DMS153 treated with DMSO at 0.1 percent for 48 hours (cell line): Measurements from ENCODE around the gene STAG1.
"Not testable (repeated sequence)": the region's sequence is repeated elsewhere in the genome, so short reads cannot be mapped to it uniquely, and the experiment has no call there.

Source experiments
- DNase-seq: peaks from one replicate; lab custom pipeline; 2025; ENCODE audit not compliant: unreplicated experiment; lab: John Stamatoyannopoulos, UW

Gene STAG1

GRCh38 chr3:136752172-136752421 is at the start of gene STAG1:
TSS of gene STAG1 (minus strand) at chr3:136752378. CDS start at chr3:136630898, 121,480 bp downstream.
- no peak for DNase-seq

- DNase-seq: not testable (repeated sequence)
Measured at GRCh38 chr3:136801146-136801545, 49.0 kb upstream of the STAG1 start.

DNA sequence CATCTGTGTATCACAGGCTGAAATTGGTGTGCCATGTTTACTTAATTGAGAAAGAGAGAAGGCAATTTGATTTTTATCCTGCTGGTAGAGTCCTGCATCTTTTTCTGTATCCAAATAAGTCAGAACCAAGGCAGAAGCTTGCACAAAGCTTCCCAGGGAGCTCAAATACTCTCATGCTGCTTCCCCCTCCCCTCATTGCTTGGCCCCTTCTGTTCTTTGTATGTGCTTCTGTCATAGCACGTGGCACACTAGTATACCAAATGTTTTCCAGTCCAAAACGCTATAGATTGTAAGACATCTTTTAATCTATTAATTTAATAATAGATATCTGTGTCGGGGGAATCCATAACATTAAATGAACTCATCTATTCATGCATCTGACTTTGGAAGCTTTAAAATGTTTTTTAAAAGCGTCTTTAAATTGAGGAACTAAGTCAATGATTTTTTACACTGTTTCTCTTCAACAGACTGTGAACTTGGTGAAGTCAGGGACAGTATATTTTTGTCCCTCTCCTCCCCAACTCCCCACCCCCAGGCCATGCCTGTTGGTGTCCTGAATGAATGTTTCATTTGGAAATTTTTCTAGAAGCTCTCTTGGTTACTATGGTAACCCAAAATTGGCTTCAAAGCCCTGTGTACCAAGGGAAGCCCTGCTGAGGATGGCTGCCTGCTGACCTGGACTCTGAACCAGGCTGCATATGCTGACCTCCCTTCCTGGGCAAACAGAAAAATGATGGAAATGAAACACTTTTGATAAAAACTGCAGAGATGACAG is 40.6 kb upstream of the STAG1 start:
- no peak for DNase-seq

DNA sequence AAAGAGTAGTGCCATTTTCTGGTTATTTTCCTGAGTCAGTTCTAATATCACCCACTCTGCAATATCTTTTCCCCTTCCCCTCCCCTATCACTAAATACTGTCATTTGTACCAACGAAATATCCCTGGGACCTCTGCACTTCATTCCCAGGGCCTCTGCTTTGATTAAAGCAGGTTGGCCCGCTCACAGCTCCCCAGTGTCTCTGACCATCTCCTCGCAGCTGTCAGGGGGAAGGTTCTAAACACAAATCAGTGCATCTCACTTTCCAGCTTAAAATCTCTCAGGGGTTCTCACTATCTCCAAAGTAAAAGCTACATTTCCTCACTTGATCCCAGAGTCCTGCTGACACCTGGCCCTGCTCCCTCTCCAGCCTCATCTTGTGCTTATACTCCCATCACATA is 38.6 kb upstream of the STAG1 start:
- no peak for DNase-seq

- DNase-seq: no peak
Measured at GRCh38 chr3:136789976-136790375, 37.8 kb upstream of the STAG1 start.

DNA sequence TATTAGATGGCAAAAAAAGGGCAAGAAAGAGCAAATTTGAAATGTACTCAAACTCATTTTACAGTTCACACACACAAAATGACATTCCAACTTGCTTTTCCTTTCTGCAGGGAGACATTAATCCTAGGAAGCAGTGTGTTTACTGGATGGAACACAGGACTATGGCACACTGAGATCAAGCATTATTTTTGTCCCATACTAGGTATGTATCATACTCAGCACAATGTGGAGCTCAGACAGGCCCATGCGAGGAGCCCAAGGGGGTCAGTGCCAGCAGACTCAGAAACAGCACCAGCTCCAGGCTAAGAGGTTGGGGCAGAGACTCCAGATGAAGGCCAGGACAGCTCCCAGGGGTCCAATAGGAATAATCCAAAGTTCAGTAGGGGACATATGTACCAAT is 36.0 kb upstream of the STAG1 start:
- DNase-seq: no peak

DNA sequence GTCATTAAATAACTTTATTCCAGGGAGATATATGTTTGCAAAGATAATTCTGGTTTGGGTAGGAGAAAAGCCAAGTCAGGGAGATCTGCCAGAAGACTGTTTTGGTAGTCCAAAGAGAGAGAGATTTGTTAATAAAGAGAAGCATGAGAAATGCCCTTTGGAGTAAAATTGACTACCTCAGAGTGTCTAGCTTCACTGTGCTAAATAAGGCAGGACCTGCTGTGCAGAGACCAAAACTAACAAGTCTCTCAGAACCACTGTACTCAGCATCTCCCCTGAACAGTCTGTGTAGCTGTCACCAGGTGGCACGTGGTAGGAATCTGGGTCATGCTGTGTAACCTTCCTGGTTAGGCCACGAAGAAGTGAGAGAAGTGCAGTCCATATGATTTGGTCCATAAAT is 35.2 kb upstream of the STAG1 start:
- DNase-seq: no peak

- DNase-seq: no peak
Measured at GRCh38 chr3:136783708-136784191, 31.6 kb upstream of the STAG1 start.

DNA sequence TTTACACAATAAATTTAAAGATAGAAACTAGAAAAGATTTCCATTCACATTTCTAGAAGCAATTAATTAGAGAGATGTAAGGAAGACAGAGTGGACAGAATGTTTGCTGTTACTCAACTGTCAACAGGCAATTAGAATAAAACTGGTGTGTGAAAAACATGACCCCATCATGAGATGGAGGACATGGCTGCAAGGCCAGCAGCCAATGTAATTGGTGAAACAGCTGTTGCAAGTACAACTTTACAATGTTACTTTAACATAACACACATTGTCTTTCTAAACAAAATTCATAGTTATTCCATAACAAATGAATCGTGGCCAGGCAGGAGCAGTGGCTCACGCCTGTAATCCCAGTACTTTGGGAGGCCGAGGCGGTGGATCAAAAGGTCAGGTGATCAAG is 28.6 kb upstream of the STAG1 start:
- DNase-seq: no peak

DNA sequence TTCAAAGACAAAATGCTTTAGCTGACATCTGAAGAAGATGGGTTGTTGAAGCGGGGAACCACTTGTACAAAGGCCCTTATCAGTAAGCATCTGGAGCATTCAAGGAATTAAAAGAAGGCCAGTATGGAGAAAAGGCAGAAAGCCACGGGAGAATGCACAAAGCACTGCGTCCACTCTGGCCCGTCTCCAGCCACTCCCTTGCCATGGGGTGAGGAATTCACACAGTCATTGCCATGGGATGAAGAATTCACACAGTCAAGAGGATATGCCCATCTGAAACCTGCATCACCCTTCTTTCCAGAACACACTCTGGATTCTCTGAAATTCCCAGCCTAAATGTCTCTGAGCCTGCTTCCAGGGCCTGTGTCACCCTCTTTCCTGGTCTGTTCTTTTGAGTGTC is 26.7 kb upstream of the STAG1 start:
- DNase-seq: no peak

GRCh38 chr3:136772709-136773108 is 20.5 kb upstream of the STAG1 start:
- DNase-seq: no peak

DNA sequence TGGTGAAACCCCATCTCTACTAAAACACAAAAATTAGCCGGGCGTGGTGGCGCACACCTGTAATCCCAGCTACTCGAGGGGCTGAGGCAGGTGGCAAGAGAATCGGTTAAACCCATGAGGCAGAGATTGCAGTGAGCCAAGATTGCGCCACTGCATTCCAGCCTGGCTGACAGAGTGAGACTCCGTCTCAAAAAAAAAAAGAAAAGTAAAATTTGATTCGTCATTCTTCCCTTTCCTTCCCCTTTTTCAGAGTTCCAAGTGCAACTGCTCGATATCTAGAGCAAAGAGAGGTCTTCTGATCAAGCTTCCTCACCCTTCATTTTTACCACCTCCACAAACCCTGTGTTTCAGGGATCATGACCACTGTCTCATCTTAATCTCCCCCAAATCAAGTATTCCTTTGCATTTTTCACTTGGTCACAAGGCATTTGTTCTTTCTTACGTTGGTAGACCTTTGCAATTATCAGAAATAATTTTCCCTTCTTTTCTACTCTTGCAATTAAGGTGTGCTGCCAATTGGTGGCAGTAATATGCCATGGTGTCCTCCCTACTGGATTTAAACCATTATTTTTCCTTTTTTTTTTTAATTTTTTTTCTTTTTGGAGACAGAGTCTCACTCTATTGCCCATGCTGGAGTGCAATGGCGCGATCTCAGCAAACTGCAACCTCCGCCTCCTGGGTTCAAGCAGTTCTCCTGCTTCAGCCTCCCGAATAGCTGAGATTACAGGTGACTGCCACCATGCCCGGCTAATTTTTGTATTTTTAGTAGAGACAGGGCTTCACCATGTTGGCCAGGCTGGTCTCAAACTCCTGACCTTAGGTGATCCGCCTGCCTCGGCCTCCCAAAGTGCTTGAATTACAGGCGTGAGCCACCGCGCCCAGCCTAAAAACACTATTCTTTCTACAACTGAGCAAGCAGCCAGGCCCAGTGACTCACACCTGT is 6.3 kb upstream of the STAG1 start:
- not testable (repeated sequence) for DNase-seq

- DNase-seq: no peak
Measured at GRCh38 chr3:136755192-136755591, 3.0 kb upstream of the STAG1 start.

DNA sequence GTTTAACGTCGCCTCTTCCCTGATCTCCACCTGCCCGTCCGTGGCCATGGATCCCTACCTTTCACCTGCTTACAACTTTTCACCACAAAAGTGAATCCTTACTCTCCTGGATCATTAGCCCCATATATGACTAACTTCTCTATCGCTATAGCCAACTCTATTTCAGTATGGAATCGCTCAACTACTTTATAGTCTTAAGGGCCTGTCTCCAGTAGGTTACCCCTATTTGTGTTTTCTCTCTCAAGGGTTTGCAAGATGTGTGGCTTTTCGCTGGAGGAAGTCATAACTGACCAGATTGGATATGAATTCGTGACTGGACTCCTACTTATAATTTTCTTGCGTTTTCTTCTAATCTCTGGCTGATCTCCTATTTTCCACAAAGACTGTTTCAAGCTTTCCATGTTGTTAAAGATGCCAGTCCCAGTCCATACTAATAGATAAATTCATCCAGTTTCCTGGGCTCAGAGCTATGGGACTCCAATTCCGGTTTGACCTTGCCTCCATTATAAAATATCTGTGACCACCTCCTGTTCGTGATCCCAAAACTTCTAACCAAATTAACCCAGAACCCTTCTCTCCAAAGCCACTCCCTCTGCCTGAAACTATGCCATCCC is 1.3 kb upstream of the STAG1 start:
- DNase-seq: no peak

DNA sequence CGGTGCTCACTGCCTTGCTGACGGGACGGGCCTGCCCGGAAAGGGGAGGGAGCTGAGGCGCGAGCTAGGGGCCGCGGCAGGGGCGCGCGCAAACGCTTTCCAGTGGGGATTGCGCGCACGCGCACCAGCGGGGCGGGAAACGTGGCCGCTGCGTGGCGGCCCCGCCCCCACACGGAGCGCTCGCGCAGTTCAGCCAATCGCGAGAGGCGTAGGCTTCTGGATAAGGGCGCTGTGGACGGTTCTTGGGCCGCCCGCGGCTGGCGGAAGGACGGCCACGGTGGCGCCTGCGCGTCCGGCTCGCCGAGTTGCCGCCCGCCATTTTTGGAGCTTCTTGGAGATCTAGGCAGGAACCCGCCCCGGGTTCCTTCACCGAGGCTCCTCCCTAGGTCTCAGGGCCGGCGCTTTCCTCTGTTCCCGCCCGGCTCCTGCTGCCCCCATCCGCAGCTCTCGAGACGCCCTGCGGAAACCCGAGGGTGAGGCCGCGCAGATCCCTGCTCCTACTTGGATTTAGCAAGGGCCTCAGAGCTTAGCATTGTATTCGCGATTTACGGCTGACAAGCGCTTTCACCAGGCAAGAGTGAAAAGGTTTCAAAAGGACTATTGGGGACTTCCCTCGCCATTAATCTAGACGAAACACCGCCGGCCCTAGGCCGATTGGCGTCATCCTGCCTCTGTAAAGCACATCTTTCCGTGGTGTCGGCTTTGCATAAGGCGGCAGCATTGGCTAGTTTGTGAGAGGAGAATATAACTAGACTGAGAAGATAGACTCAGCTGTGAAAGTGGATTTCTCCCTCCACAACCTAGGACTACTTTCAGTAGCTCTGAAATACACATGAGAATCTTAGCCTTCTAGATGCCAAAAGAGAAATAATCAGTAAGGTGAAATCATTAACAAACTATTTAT is 496 bp upstream of the STAG1 start:
- peak; percentile 95 for DNase-seq

- peak; percentile 37 for DNase-seq
Measured at GRCh38 chr3:136751316-136752171, 634 bp downstream of the STAG1 start.

DNA sequence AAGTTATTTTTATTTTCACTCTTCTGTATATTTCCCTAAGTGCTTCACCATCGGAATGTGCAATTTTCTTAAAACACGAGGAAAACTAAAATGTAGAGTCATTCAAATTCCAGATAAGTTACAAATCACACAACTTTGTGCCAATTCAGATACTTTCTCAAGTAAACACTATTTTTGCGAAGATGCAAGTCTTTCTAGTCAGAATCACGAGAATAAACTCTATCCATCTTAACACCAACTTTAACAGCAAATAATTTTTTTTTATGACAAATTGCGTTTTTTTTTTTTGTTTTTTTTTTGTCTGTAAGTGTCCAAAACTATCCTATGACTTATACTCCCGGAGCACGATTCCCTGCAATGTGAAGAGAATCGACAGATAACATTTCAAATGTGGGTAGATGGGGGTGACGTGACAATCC is 1.3 kb downstream of the STAG1 start:
- no peak for DNase-seq

- peak; percentile 10 for DNase-seq
Measured at GRCh38 chr3:136750209-136750896, 1.8 kb downstream of the STAG1 start.

GRCh38 chr3:136749602-136750001 is 2.6 kb downstream of the STAG1 start:
- DNase-seq: not testable (repeated sequence)
